ENCODE results near the gene ADGRD1.

Gene ADGRD1

DNA sequence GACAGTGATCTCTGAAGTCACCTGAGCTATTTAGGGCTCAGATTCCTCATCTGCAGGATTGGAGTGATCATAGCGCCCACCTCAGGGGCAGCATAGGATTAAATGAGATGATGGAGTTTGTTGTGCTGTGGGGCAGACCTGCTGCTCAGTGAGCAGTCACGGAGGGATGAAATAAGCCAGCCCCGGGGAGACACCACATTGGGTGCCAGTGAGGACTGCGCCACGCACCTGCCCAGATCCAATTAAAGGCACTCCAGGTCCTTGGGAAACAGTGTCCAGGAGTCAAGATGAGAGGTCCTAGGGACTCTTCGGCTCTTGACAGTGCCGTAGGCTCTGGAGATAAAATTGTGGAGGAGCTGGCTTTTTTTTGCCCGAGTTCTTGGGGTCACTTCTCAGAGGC lies 166.2 kb downstream of the ADGRD1 start:
- Histone ChIP-seq H3K4me1 (no peaks in the 10 kb centered on the region), H3K9me3 (no peaks in the 10 kb centered on the region), H3K36me3 (peaks cover 0 to 6% (median 6%) of the 10 kb centered on the region in 3 donors), H3K27ac (no peak overlapping the region), H3K4me3 (no peak overlapping the region), H3K27me3 (no peaks in the 10 kb centered on the region)
- TF ChIP-seq, protein P1, sequence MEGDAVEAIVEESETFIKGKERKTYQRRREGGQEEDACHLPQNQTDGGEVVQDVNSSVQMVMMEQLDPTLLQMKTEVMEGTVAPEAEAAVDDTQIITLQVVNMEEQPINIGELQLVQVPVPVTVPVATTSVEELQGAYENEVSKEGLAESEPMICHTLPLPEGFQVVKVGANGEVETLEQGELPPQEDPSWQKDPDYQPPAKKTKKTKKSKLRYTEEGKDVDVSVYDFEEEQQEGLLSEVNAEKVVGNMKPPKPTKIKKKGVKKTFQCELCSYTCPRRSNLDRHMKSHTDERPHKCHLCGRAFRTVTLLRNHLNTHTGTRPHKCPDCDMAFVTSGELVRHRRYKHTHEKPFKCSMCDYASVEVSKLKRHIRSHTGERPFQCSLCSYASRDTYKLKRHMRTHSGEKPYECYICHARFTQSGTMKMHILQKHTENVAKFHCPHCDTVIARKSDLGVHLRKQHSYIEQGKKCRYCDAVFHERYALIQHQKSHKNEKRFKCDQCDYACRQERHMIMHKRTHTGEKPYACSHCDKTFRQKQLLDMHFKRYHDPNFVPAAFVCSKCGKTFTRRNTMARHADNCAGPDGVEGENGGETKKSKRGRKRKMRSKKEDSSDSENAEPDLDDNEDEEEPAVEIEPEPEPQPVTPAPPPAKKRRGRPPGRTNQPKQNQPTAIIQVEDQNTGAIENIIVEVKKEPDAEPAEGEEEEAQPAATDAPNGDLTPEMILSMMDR (IDR thresholded peaks at IDR 0.05) = no peak
- intact Hi-C loops (cut with DNase I; ENCODE audit: low total_unique reads) = no loop called here
- peak in 1 of 2 donors; percentile 3 for DNase-seq

DNA sequence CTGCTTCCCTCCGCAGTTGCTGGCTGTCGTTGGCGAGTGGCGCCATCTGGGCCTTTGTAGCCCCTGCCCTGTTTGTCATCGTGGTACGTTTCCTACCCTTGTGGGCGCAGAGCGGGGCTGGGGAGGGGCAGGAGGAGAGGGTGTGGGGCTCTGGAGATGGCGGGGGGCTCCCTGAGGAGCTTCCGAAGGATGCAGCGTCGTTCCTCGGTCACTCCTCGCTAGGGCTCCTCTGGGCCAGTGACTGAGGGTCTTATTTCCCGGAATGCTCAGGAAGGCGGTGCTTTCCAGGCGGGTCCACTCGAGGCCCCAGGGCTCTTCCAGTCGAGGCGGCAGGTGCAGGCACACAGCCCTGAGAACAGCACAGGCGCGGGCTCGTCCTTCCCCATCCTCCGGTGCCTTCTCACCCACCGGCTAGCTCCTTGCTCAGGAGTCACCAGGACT lies 167.1 kb downstream of the ADGRD1 start:
- peak; percentile 20 to 51 for DNase-seq
- TF ChIP-seq, protein P1 (IDR thresholded peaks at IDR 0.05) = no peak
- Histone ChIP-seq H3K36me3 (peaks cover 0 to 6% (median 6%) of the 10 kb centered on the region in 3 donors), H3K4me1 (no peaks in the 10 kb centered on the region), H3K9me3 (no peaks in the 10 kb centered on the region), H3K27ac (no peak overlapping the region), H3K4me3 (no peak overlapping the region), H3K27me3 (no peaks in the 10 kb centered on the region)
- intact Hi-C loops (cut with DNase I; ENCODE audit: low total_unique reads) = no loop called here

DNA sequence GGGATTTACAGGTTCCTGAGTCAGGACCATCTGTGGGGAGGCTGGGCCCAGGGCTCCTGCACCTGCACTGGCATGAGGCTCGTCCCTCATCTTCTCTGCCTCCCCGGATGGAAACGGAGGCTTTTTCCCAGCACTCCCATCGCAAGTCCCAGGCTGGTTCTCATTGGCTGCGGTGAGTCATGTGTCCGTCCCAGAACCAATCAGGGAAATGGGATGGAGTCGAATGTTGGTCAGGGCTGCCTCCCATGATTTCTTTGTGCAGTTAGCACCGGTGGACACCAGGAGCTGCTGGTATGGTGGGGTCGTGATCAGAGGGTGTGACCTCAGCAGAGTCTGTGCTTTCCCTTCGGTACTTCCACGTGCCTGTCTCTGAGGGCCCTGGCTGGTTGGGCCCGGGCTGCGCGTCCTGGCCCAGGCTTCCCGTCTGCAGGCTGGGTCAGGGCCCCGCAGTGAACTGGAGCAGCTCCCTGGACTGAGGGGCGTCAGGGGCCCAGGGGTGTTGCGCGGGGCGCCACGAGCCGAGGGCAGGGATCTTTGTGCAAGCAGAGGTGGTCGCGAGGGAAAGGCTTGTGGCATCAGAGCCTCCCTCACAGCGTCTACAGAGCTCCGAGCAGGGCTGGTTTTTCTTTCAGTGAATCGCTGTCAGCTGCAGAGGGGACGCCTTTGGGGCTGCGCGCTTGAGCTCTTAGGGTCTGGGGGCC lies 168.1 kb downstream of the ADGRD1 start:
- Histone ChIP-seq H3K27ac (no peak overlapping the region), H3K9me3 (no peaks in the 10 kb centered on the region), H3K4me1 (no peaks in the 10 kb centered on the region), H3K27me3 (no peaks in the 10 kb centered on the region), H3K36me3 (peaks cover 0 to 6% (median 6%) of the 10 kb centered on the region in 3 donors), H3K4me3 (no peak overlapping the region)
- intact Hi-C loops (cut with DNase I; ENCODE audit: low total_unique reads) = no loop called here
- TF ChIP-seq, protein P1 (IDR thresholded peaks at IDR 0.05) = no peak
- peak in 1 of 2 donors; percentile 60 for DNase-seq

DNA sequence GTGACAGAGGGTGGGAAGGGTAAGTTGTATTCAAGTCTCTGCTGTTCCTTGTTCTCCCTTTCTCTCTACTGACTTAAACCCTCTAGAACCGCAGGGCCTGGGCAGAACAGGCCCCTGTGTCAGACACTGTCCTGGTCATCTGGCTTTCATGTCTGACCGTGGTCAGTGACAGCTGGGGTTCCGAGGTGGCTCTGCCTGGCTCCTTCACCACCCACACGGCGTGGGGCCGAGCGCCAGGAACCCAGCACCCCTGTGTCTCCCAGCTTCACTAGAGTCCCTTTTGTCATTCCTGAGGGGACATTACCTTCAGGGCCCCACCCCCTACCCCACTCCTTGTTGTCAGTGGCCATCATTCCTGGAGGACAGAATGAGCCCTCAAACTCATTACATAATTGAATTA lies 168.9 kb downstream of the ADGRD1 start:
- no peaks in the 10 kb centered on the region for H3K27me3 ChIP-seq
- H3K27ac ChIP-seq = no peak overlapping the region
- TF ChIP-seq, protein P1 (IDR thresholded peaks at IDR 0.05) = no peak
- H3K4me1 ChIP-seq = no peaks in the 10 kb centered on the region
- DNase-seq = peak in 1 of 2 donors; percentile 55
- no peaks in the 10 kb centered on the region for H3K9me3 ChIP-seq
- H3K36me3 ChIP-seq = peaks cover 0 to 6% (median 6%) of the 10 kb centered on the region in 3 donors
- intact Hi-C loops (cut with DNase I; ENCODE audit: low total_unique reads) = no loop called here
- H3K4me3 ChIP-seq = no peak overlapping the region

DNA sequence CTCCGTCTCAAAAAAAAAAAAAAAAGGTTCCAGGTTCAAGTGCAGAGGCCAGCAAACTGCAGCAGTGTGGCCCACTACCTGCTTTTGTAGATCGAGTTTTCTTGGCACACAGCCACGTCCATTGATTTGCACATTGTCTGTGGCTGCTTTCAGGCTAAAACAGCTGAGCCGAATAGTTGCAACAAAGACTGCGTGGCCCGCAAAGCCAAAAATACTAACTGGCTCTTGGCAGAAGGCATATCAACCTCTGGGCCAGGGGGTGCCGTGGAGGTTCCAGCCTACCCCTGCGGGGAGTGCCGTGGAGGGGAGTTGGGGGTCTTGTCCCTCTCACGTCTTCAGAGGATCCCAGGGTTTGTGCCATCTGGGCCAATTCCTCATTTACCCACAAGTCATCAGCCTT lies 170.1 kb downstream of the ADGRD1 start:
- TF ChIP-seq, protein P1 (IDR thresholded peaks at IDR 0.05) = no peak
- H3K27me3 ChIP-seq = no peaks in the 10 kb centered on the region
- H3K9me3 ChIP-seq = no peaks in the 10 kb centered on the region
- intact Hi-C loops (cut with DNase I; ENCODE audit: low total_unique reads) = no loop called here
- H3K4me3 ChIP-seq = no peak overlapping the region
- peaks cover 0 to under 1% (median 0%) of the 10 kb centered on the region in 3 donors for H3K36me3 ChIP-seq
- H3K4me1 ChIP-seq = no peaks in the 10 kb centered on the region
- DNase-seq = peak in 1 of 2 donors; percentile 50
- H3K27ac ChIP-seq = no peak overlapping the region

Data from tibial artery (tissue), 4 donors.